IMR-90 (cell line): ENCODE data around the gene ZNF555. TPM values are rescaled to one million over a fixed set of nuclear protein-coding genes. Genes with fewer than 3 reads are reported as not detected.

Experiments used
- polyA plus RNA-seq, 3 experiments: library from polyadenylated mRNA; depleted of rRNA; stranded (reverse); fragments of >200 nt; gene quantifications; 2 replicates each; pipeline ENCODE4 v1.2.3, GENCODE V29; 2012; ENCODE audit warnings: low replicate concordance in 1 of 3
- total RNA-seq: library from RNA; depleted of rRNA; stranded (reverse); fragments of >200 nt; gene quantifications from 2 replicates; pipeline ENCODE4 v1.2.3, GENCODE V29; 2012; rRNA removed

Gene ZNF555
- total and polyA plus RNA-seq, 2 of the 4 experiments (the other 2 are of a cell fraction): 2.8 to 9.7 TPM

Other genes with a start within 250 kb of the ZNF555 start
- under 0.01 TPM in 2 replicates for gene GNG7, start 138.8 kb upstream of the ZNF555 start, total RNA-seq
- gene GNG7, start 138.8 kb upstream of the ZNF555 start, polyA plus RNA-seq (2012; rRNA removed): 0.19 and 0.21 TPM in 2 replicates
- gene DIRAS1, start 120.1 kb upstream of the ZNF555 start, total RNA-seq: 1.4 and 2.5 TPM in 2 replicates
- gene DIRAS1, start 120.1 kb upstream of the ZNF555 start, polyA plus RNA-seq (2012; rRNA removed): 10.3 and 14.0 TPM in 2 replicates
- 12.4 and 12.8 TPM in 2 replicates for gene SLC39A3, start 101.5 kb upstream of the ZNF555 start, total RNA-seq
- gene SLC39A3, start 101.5 kb upstream of the ZNF555 start, polyA plus RNA-seq (2012; rRNA removed): 38.2 and 45.1 TPM in 2 replicates
- 17.4 and 20.6 TPM in 2 replicates for gene SGTA, start 58.2 kb upstream of the ZNF555 start, total RNA-seq
- gene SGTA, start 58.2 kb upstream of the ZNF555 start, polyA plus RNA-seq (2012; rRNA removed): 72.9 and 89.7 TPM in 2 replicates
- gene THOP1, start 56.0 kb upstream of the ZNF555 start, total RNA-seq: 57.5 and 62.8 TPM in 2 replicates
- 91.9 and 110 TPM in 2 replicates for gene THOP1, start 56.0 kb upstream of the ZNF555 start, polyA plus RNA-seq (2012; rRNA removed)
- 1.9 and 3.0 TPM in 2 replicates for gene ZNF554, start 21.6 kb upstream of the ZNF555 start, total RNA-seq
- gene ZNF554, start 21.6 kb upstream of the ZNF555 start, polyA plus RNA-seq (2012; rRNA removed): 1.2 and 1.5 TPM in 2 replicates
- not detected in 2 replicates for gene ZNF556, start 25.9 kb downstream of the ZNF555 start, total RNA-seq
- gene ZNF556, start 25.9 kb downstream of the ZNF555 start, polyA plus RNA-seq (2012; rRNA removed): not detected in 2 replicates
- gene ZNF57, start 59.5 kb downstream of the ZNF555 start, total RNA-seq: 6.1 and 8.6 TPM in 2 replicates
- gene ZNF57, start 59.5 kb downstream of the ZNF555 start, polyA plus RNA-seq (2012; rRNA removed): 1.6 and 2.2 TPM in 2 replicates
- 5.3 and 6.5 TPM in 2 replicates for gene ZNF77, start 103.5 kb downstream of the ZNF555 start, total RNA-seq
- gene ZNF77, start 103.5 kb downstream of the ZNF555 start, polyA plus RNA-seq (2012; rRNA removed): 3.6 and 3.9 TPM in 2 replicates
- gene TLE6, start 136.1 kb downstream of the ZNF555 start, total RNA-seq: under 0.01 and 0.28 TPM in 2 replicates
- gene TLE6, start 136.1 kb downstream of the ZNF555 start, polyA plus RNA-seq (2012; rRNA removed): 0.17 TPM in 1 of 2 replicates, not detected in the other
- gene TLE2, start 187.8 kb downstream of the ZNF555 start, total RNA-seq: under 0.01 and 0.28 TPM in 2 replicates
- gene TLE2, start 187.8 kb downstream of the ZNF555 start, polyA plus RNA-seq (2012; rRNA removed): 0.41 and 0.72 TPM in 2 replicates
- 119 and 121 TPM in 2 replicates for gene TLE5, start 221.0 kb downstream of the ZNF555 start, total RNA-seq
- gene TLE5, start 221.0 kb downstream of the ZNF555 start, polyA plus RNA-seq (2012; rRNA removed): 407 and 444 TPM in 2 replicates